HTR-8/SVneo (cell line): ENCODE measurements around the gene DYSF.

ENCODE experiments used
- DNase-seq: peaks from one replicate; pipeline ENCODE4 v3.0.0; 2011; ENCODE audit warnings: low spot score, mixed read lengths; ENCODE audit not compliant: insufficient read length
- FAIRE-seq: peaks from 2 replicates; lab custom pipeline; 2011; peaks lifted over from hg19 to GRCh38; lab: Jason Lieb, UNC

Gene DYSF

DNA sequence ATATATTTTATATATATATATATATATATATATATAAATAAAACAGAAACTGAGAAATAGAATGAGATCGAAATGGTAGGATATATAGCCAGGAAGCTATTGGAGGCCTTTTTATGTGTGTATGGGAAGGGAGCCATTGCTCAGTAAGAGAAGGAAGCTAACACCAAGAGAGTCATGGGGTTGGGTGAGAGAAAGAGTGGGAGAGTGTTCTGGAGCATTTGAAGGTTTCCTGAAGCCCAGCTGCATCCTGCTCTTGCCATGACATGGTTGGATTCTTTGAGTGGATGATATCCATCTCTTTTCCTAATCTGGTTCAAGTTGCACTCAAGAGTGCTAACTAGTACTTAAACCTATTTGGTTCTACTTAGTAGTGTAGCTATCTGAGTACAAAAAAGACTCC lies 282.3 kb downstream of the DYSF start:
- FAIRE-seq: no peak
- DNase-seq: no peak
